Measurements from ENCODE around the gene LUM. TPM values are rescaled to one million over a fixed set of nuclear protein-coding genes. Genes with fewer than 3 reads are reported as not detected.

Gene LUM
- total RNA-seq, 1 experiment from 2014 or later = 0.31 TPM

DNA sequence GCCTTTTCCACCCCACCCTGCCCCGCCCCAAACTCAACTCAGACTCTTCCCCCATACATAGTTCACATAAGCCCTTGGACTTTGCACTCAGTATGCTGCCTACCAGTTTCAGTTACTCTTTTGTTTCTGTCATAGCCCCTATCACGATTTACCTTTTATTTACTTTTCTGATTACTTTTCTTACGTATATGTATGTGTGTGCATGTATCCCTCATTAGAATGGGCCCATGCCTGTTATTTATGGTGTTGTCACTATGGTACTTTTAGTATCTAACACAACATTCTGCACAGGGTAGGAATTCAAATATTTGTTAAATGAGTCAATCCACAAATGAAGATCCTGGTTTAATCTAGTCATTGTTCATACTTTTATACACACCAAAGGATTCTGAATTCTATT lies 16.5 kb upstream of the LUM start:
- no TSS peak for BruUV-seq (replicated peaks)
- no peaks in the 10 kb centered on the region for H3K36me3 Mint-ChIP-seq (ENCODE audit: insufficient read depth, unreplicated experiment)
- H3K4me3 Mint-ChIP-seq (ENCODE audit: low read depth, unreplicated experiment) = no peak overlapping the region
- DNase-seq = no peak
- H3K4me1 Mint-ChIP-seq (ENCODE audit: low read depth, unreplicated experiment) = peaks cover 8% of the 10 kb centered on the region
- no peaks in the 10 kb centered on the region for H3K27me3 Mint-ChIP-seq (ENCODE audit: unreplicated experiment)
- H3K9me3 Mint-ChIP-seq (ENCODE audit: low read depth, unreplicated experiment) = peaks cover 3% of the 10 kb centered on the region
- TF ChIP-seq, protein P1, sequence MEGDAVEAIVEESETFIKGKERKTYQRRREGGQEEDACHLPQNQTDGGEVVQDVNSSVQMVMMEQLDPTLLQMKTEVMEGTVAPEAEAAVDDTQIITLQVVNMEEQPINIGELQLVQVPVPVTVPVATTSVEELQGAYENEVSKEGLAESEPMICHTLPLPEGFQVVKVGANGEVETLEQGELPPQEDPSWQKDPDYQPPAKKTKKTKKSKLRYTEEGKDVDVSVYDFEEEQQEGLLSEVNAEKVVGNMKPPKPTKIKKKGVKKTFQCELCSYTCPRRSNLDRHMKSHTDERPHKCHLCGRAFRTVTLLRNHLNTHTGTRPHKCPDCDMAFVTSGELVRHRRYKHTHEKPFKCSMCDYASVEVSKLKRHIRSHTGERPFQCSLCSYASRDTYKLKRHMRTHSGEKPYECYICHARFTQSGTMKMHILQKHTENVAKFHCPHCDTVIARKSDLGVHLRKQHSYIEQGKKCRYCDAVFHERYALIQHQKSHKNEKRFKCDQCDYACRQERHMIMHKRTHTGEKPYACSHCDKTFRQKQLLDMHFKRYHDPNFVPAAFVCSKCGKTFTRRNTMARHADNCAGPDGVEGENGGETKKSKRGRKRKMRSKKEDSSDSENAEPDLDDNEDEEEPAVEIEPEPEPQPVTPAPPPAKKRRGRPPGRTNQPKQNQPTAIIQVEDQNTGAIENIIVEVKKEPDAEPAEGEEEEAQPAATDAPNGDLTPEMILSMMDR (IDR thresholded peaks at IDR 0.05; ENCODE audit: unreplicated experiment) = no peak
- CTCF ChIA-PET = no interaction called here
- intact Hi-C loops (cut with micrococcal nuclease; ENCODE audit: unreplicated experiment) = no loop called here
- H3K27ac Mint-ChIP-seq (ENCODE audit: unreplicated experiment) = no peak overlapping the region

DNA sequence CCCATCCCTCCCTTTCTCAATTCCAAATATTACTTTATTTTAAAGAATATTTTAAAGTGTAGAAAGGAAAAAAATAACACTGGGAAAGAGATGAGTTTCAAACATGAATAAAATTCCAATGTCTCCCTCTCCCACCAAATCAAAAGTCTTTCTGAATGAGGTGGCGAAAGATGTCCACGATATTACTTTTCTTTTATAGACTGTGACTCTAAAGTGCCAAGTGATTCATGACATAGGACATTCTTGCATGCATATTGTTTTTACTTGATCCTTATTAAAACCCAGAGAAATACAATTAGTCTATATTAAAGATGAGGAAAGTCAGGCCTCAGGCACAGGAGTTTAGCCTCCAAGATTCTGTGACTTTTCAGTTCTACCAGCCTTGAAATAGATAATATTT lies 16.0 kb upstream of the LUM start:
- H3K36me3 Mint-ChIP-seq (ENCODE audit: insufficient read depth, unreplicated experiment) = no peaks in the 10 kb centered on the region
- peaks cover 5% of the 10 kb centered on the region for H3K9me3 Mint-ChIP-seq (ENCODE audit: low read depth, unreplicated experiment)
- H3K4me1 Mint-ChIP-seq (ENCODE audit: low read depth, unreplicated experiment) = peaks cover 8% of the 10 kb centered on the region
- TF ChIP-seq, protein P1 (IDR thresholded peaks at IDR 0.05; ENCODE audit: unreplicated experiment) = no peak
- CTCF ChIA-PET = no interaction called here
- BruUV-seq (replicated peaks) = no TSS peak
- H3K4me3 Mint-ChIP-seq (ENCODE audit: low read depth, unreplicated experiment) = no peak overlapping the region
- intact Hi-C loops (cut with micrococcal nuclease; ENCODE audit: unreplicated experiment) = no loop called here
- DNase-seq = no peak
- no peak overlapping the region for H3K27ac Mint-ChIP-seq (ENCODE audit: unreplicated experiment)
- no peaks in the 10 kb centered on the region for H3K27me3 Mint-ChIP-seq (ENCODE audit: unreplicated experiment)

DNA sequence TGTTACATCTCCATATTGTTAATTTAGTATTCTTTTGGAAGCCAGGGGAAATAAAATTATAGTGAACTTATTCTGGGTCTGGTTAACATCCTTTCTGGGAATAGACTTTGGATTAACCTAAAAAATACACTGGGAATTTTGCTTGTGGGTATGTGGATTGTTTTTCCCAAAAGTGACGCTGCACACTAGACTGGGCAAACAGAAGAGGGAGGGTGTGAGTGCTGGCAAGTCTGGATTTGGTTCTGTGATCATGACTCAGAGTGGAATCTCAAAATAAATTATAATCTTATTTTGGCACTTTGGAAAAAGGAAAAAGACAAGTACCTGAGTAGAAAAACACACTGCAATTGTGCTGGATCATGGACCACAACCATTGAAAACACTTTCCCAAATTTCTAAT lies 15.2 kb upstream of the LUM start:
- H3K4me3 Mint-ChIP-seq (ENCODE audit: low read depth, unreplicated experiment) = no peak overlapping the region
- CTCF ChIA-PET = no interaction called here
- BruUV-seq (replicated peaks) = no TSS peak
- intact Hi-C loops (cut with micrococcal nuclease; ENCODE audit: unreplicated experiment) = no loop called here
- H3K36me3 Mint-ChIP-seq (ENCODE audit: insufficient read depth, unreplicated experiment) = no peaks in the 10 kb centered on the region
- no peak for DNase-seq
- H3K4me1 Mint-ChIP-seq (ENCODE audit: low read depth, unreplicated experiment) = peaks cover 8% of the 10 kb centered on the region
- TF ChIP-seq, protein P1 (IDR thresholded peaks at IDR 0.05; ENCODE audit: unreplicated experiment) = no peak
- no peak overlapping the region for H3K27ac Mint-ChIP-seq (ENCODE audit: unreplicated experiment)
- H3K9me3 Mint-ChIP-seq (ENCODE audit: low read depth, unreplicated experiment) = peaks cover 5% of the 10 kb centered on the region
- H3K27me3 Mint-ChIP-seq (ENCODE audit: unreplicated experiment) = no peaks in the 10 kb centered on the region

DNA sequence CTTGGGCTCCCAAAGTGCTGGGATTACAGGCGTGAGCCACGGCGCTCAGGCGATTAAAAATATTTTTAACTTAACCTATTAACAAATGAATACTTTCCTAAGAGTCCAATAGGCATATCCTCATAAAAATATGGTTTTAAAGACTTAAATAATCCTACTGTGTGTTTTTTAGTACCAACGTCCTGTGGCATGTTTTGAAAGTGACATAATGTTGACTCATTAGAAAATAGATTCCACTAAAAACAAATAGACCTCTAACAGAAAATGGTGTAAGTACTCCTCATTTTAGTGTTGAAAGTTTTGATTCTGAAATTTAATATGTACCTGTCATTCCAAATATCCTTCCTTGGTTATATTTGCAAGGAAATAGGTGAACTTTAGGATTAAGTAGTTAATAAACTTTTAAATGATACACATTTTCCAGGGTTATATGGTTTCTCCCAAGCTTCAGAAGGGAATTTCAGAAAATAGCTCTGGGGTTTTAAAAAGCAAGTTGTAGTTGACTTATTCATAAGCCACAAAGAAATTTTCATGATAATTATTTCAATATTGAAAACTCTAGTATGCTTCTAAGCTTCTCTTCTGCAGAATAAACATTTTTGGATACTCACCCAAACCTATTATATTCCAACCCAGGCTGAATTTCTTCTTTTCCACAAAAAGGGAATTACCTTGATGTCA lies 12.1 kb upstream of the LUM start:
- no peak overlapping the region for H3K4me3 Mint-ChIP-seq (ENCODE audit: low read depth, unreplicated experiment)
- peaks cover 2% of the 10 kb centered on the region for H3K9me3 Mint-ChIP-seq (ENCODE audit: low read depth, unreplicated experiment)
- no TSS peak for BruUV-seq (replicated peaks)
- no peak for DNase-seq
- H3K27me3 Mint-ChIP-seq (ENCODE audit: unreplicated experiment) = no peaks in the 10 kb centered on the region
- intact Hi-C loops (cut with micrococcal nuclease; ENCODE audit: unreplicated experiment) = no loop called here
- peaks cover 24% of the 10 kb centered on the region for H3K4me1 Mint-ChIP-seq (ENCODE audit: low read depth, unreplicated experiment)
- TF ChIP-seq, protein P1 (IDR thresholded peaks at IDR 0.05; ENCODE audit: unreplicated experiment) = no peak
- no peaks in the 10 kb centered on the region for H3K36me3 Mint-ChIP-seq (ENCODE audit: insufficient read depth, unreplicated experiment)
- H3K27ac Mint-ChIP-seq (ENCODE audit: unreplicated experiment) = no peak overlapping the region
- CTCF ChIA-PET = no interaction called here
